B cell (primary cell): ENCODE measurements around the gene ERBIN. TPM values are rescaled to one million over a fixed set of nuclear protein-coding genes. Genes with fewer than 3 reads are reported as not detected.
"Not testable (repeated sequence)": the region's sequence is repeated elsewhere in the genome, so short reads cannot be mapped to it uniquely, and the experiment has no call there.

Source experiments
- ATAC-seq: fragments of 200-7000 bp; cut with Tn5 transposase; one replicate; pipeline ENCODE4 v1.10.0; 2021; ENCODE audit warnings: low read depth, mild to moderate bottlenecking, moderate number of reproducible peaks, moderate library complexity
- CTCF ChIA-PET: fragments of 350-600 bp; sonication (Branson Sonifier 250); formaldehyde crosslinking; loops from one replicate; lab custom pipeline; 2021; ENCODE audit warnings: antibody characterized with exemption, inconsistent platforms; lab: Charles Lee
- POLR2A ChIA-PET: fragments of 350-600 bp; sonication (Branson Sonifier 250); formaldehyde crosslinking; loops from one replicate; lab custom pipeline; 2021; ENCODE audit warnings: antibody characterized with exemption; lab: Charles Lee
- DNase-seq: peaks from one replicate; pipeline ENCODE4 v3.0.0; 2013
- H2AFZ ChIP-seq: 2 replicates; pipeline ENCODE4 v1.6.1; 2012; ENCODE audit warnings: mild to moderate bottlenecking, low read depth, low read length; ENCODE audit not compliant: insufficient read depth, poor library complexity, severe bottlenecking
- H3K27ac ChIP-seq, 2 donors: 1 replicate in 1 of 2; 2 replicates in 1 of 2; pipeline ENCODE4 v1.5.1; 2012 to 2013; ENCODE audit warnings: low read length in 2 of 2, mild to moderate bottlenecking in 2 of 2, moderate library complexity in 1 of 2
- H3K27me3 ChIP-seq, 4 experiments: fragments of 200-600 bp in 1 of 4; sonication (generic) in 1 of 4; replicated peaks in 1 of 4; 1 replicate in 2 of 4; 2 replicates in 2 of 4; pipeline versions ENCODE4 v1.6.1 to v1.7.0; 2013 to 2016; ENCODE audit warnings: low read length in 3 of 4, mild to moderate bottlenecking in 2 of 4, mixed read lengths in 1 of 4, moderate library complexity in 1 of 4; ENCODE audit not compliant: insufficient read depth in 4 of 4, control insufficient read depth in 3 of 4; ENCODE audit errors: control extremely low read depth in 1 of 4
- H3K36me3 ChIP-seq, 2 experiments: replicated peaks in 1 of 2; 1 replicate in 1 of 2; 2 replicates in 1 of 2; pipeline versions ENCODE4 v1.6.1 to v1.7.1; 2013; ENCODE audit warnings: low read length in 1 of 2; ENCODE audit not compliant: insufficient read depth in 2 of 2, control insufficient read depth in 1 of 2; ENCODE audit errors: control extremely low read depth in 1 of 2, extremely low read depth in 1 of 2
- H3K4me1 ChIP-seq, 2 donors: fragments of 200-600 bp in 1 of 2; sonication (generic) in 1 of 2; 1 replicate in 1 of 2; 2 replicates in 1 of 2; pipeline versions ENCODE4 v1.5.1 to v1.6.1; 2013 to 2017; ENCODE audit warnings: low read length in 2 of 2; ENCODE audit not compliant: control insufficient read depth in 2 of 2, insufficient read depth in 2 of 2
- H3K4me2 ChIP-seq: replicated peaks from 2 replicates; pipeline ENCODE3; 2012; ENCODE audit warnings: mild to moderate bottlenecking, low read depth, low read length; ENCODE audit not compliant: poor library complexity, severe bottlenecking
- H3K4me3 ChIP-seq, 5 experiments: fragments of 200-600 bp in 1 of 5; sonication (generic) in 1 of 5; 1 replicate in 3 of 5; 2 replicates in 2 of 5; pipeline versions ENCODE4 v1.5.1 to v1.7.0; 2011 to 2016; ENCODE audit warnings: low read length in 4 of 5, mild to moderate bottlenecking in 4 of 5, low read depth in 2 of 5, control low read depth in 1 of 5, moderate library complexity in 1 of 5; ENCODE audit not compliant: insufficient read depth in 1 of 5; ENCODE audit errors: control extremely low read depth in 1 of 5, extremely low read depth in 1 of 5
- H3K79me2 ChIP-seq: fragments of 200-600 bp; sonication (generic); one replicate; pipeline ENCODE4 v1.6.0; 2016; ENCODE audit warnings: low read length; ENCODE audit not compliant: control insufficient read depth, insufficient read depth
- H3K9ac ChIP-seq: fragments of 200-600 bp; sonication (generic); 2 replicates; pipeline ENCODE4 v1.6.1; 2017; ENCODE audit warnings: mild to moderate bottlenecking, low read length, moderate library complexity
- H3K9me3 ChIP-seq, 3 donors: one replicate each; pipeline versions ENCODE4 v1.6.1 to v1.7.1; 2013; ENCODE audit warnings: low read length in 2 of 3; ENCODE audit not compliant: control insufficient read depth in 2 of 3, insufficient read depth in 1 of 3; ENCODE audit errors: control extremely low read depth in 1 of 3
- H4K20me1 ChIP-seq: 2 replicates; pipeline ENCODE4 v1.6.0; 2012; ENCODE audit warnings: mild to moderate bottlenecking, low read length; ENCODE audit not compliant: insufficient read depth, control insufficient read depth, poor library complexity, severe bottlenecking
- H3K27ac Mint-ChIP-seq: one replicate; pipeline ENCODE4 v1.8.0; 2021; ENCODE audit warnings: mixed read lengths
- H3K27me3 Mint-ChIP-seq: one replicate; pipeline ENCODE4 v1.8.0; 2021; ENCODE audit warnings: mixed read lengths
- H3K4me1 Mint-ChIP-seq: one replicate; pipeline ENCODE4 v1.8.0; 2021; ENCODE audit warnings: mixed read lengths
- H3K4me3 Mint-ChIP-seq: one replicate; pipeline ENCODE4 v1.8.0; 2021; ENCODE audit warnings: mixed read lengths
- H3K9me3 Mint-ChIP-seq: one replicate; pipeline ENCODE4 v1.8.0; 2022; ENCODE audit warnings: mixed read lengths; ENCODE audit not compliant: insufficient read depth
- CTCF ChIP-seq: fragments of 200-600 bp; IDR thresholded peaks from one replicate; pipeline ENCODE4 v1.8.0; 2022; ENCODE audit warnings: antibody characterized with exemption, mild to moderate bottlenecking
- EZH2 ChIP-seq: IDR thresholded peaks from 2 replicates; pipeline ENCODE4 v1.6.1; 2012; ENCODE audit warnings: borderline replicate concordance, low read depth, mild to moderate bottlenecking, moderate library complexity, low read length; ENCODE audit not compliant: insufficient read depth, poor library complexity, severe bottlenecking
- WGBS: methylation state at CpG from one replicate; pipeline ENCODE4 v1.1.5; 2013; ENCODE audit warnings: missing lambda C conversion rate; ENCODE audit not compliant: insufficient coverage; 5-methylcytosine and 5-hydroxymethylcytosine counted together
- intact Hi-C: fragments of 100-400 bp; cut with micrococcal nuclease; formaldehyde crosslinking; loops from one replicate; pipeline ENCODE4 v1.10.0; 2022
- polyA plus RNA-seq: library from polyadenylated mRNA; depleted of rRNA; stranded (reverse); fragments of >200 nt; gene quantifications from 2 replicates; pipeline ENCODE4 v1.2.3, GENCODE V29; 2012
- total RNA-seq, 2 donors: library from RNA; stranded (reverse); fragments of 120-200 nt in 1 of 2; gene quantifications; 1 replicate in 1 of 2; 2 replicates in 1 of 2; pipeline versions ENCODE4 v1.2.3 to v1.2.4, GENCODE V29; 2013 to 2022

ERBIN gene
- total and polyA plus RNA-seq, 2 donors (not counting 1 experiment from before 2014, with no cell fraction given), result 27.7 to 106 TPM

GRCh38 chr5:65955746-65956145, 29.4 kb downstream of the ERBIN start:
- Mint-ChIP-seq H3K27ac (peak overlapping the region; percentile 39), H3K9me3 (no peaks in the 10 kb centered on the region), H3K27me3 (no peaks in the 10 kb centered on the region), H3K4me3 (no peak overlapping the region), H3K4me1 (peaks cover 48% of the 10 kb centered on the region)
- ATAC-seq (no peak), DNase-seq (no peak)
- Histone ChIP-seq H3K4me1 (no peaks in the 10 kb centered on the region), H3K9ac (no peak overlapping the region), H3K27ac (peak overlapping the region in 1 of 2 donors; percentile 29), H3K4me3 (no peak overlapping the region), H3K36me3 (peaks cover 2 to 9% of the 10 kb centered on the region in 2 experiments), H2AFZ (no peak overlapping the region), H4K20me1 (peaks cover 57% of the 10 kb centered on the region), H3K27me3 (no peaks in the 10 kb centered on the region), H3K4me2 (no peak overlapping the region), H3K79me2 (peaks cover 88% of the 10 kb centered on the region), H3K9me3 (peaks cover 0 to 10% (median 0%) of the 10 kb centered on the region in 3 donors)
- TF ChIP-seq EZH2 (no peak), CTCF (no peak)
- intact Hi-C loops, result no loop called here
- ChIA-PET CTCF (no interaction called here), POLR2A (no interaction called here)
- WGBS, result no CpG with 5 or more reads among the region's 3 CpGs

- H3K4me1 ChIP-seq, H2AFZ ChIP-seq, H3K36me3 ChIP-seq, H3K9me3 Mint-ChIP-seq, H3K27ac ChIP-seq, H3K27me3 ChIP-seq, ATAC-seq, DNase-seq, H3K27me3 Mint-ChIP-seq, POLR2A ChIA-PET, H3K4me3 ChIP-seq, H3K4me3 Mint-ChIP-seq, H3K4me2 ChIP-seq, H3K27ac Mint-ChIP-seq, H3K9ac ChIP-seq, CTCF ChIA-PET, intact Hi-C loops: not testable (repeated sequence)
- H3K4me1 Mint-ChIP-seq, result peaks cover 56% of the 10 kb centered on the region
- Histone ChIP-seq H3K9me3 (peaks cover 0 to 10% (median 0%) of the 10 kb centered on the region in 3 donors), H3K79me2 (peaks cover 88% of the 10 kb centered on the region), H4K20me1 (peaks cover 67% of the 10 kb centered on the region)
- 97% methylated on average over 17 of the region's 30 CpGs for WGBS
These were observed 31.3 kb downstream of the ERBIN start for GRCh38 chr5:65957703-65958102.
